Spleen (tissue), 7 donors: Measurements from ENCODE around the gene SLC22A5.

ENCODE experiments used
- POLR2A ChIP-seq, 3 donors: fragments of 450-650 bp; IDR thresholded peaks; one replicate each; pipeline ENCODE4 v1.5.1; 2017; ENCODE audit warnings: antibody characterized with exemption in 3 of 3, mild to moderate bottlenecking in 1 of 3
- POLR2AphosphoS5 ChIP-seq, 3 donors: sonication (generic); formaldehyde crosslinking; IDR thresholded peaks; one replicate each; pipeline ENCODE4 v1.5.1; 2017; ENCODE audit warnings: antibody characterized with exemption in 3 of 3
- TF ChIP-seq, protein P1 (sequence below), 11 experiments: fragments of 200-600 bp in 7 of 11; fragments of 450-650 bp in 4 of 11; sonication (generic) in 4 of 11; IDR thresholded peaks in 8 of 11; conservative IDR thresholded peaks in 3 of 11; 1 replicate in 7 of 11; 2 replicates in 4 of 11; pipeline versions ENCODE4 v1.4.0 to v1.8.0; 2016 to 2021; ENCODE audit warnings: antibody characterized with exemption in 11 of 11, inconsistent platforms in 4 of 11, mild to moderate bottlenecking in 1 of 11
- donor health status: DM: no; HTN: no; CAD: no; lungs with moderate emphysema.
- donor health status: DM: no; HTN: no; CAD: no.
- donor health status: DM: no; HTN: no; CAD: no.

- TF ChIP-seq, protein P1, sequence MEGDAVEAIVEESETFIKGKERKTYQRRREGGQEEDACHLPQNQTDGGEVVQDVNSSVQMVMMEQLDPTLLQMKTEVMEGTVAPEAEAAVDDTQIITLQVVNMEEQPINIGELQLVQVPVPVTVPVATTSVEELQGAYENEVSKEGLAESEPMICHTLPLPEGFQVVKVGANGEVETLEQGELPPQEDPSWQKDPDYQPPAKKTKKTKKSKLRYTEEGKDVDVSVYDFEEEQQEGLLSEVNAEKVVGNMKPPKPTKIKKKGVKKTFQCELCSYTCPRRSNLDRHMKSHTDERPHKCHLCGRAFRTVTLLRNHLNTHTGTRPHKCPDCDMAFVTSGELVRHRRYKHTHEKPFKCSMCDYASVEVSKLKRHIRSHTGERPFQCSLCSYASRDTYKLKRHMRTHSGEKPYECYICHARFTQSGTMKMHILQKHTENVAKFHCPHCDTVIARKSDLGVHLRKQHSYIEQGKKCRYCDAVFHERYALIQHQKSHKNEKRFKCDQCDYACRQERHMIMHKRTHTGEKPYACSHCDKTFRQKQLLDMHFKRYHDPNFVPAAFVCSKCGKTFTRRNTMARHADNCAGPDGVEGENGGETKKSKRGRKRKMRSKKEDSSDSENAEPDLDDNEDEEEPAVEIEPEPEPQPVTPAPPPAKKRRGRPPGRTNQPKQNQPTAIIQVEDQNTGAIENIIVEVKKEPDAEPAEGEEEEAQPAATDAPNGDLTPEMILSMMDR (IDR thresholded peaks at IDR 0.05 in 8 of 11, conservative IDR thresholded peaks at IDR 0.05 in 3 of 11) = no peak
- no peak for TF ChIP-seq POLR2A (IDR thresholded peaks at IDR 0.05)
- TF ChIP-seq POLR2AphosphoS5 (IDR thresholded peaks at IDR 0.05) = peak in 2 of 3 donors; percentile 32 to 88
Observed at GRCh38 chr5:132427281-132428146, 58.0 kb downstream of the SLC22A5 start.
